Activated CD8-positive, alpha-beta memory T cell treated with anti-CD3 and anti-CD28 coated beads, Interleukin-2, amount 50 U/mL, for 1 hour (primary cell): ENCODE measurements around the gene BECN2.

ENCODE experiments used
- DNase-seq: peaks from one replicate; pipeline ENCODE4 v3.0.0-alpha.2; 2020; ENCODE audit errors: extremely low read depth

BECN2 gene, protein sequence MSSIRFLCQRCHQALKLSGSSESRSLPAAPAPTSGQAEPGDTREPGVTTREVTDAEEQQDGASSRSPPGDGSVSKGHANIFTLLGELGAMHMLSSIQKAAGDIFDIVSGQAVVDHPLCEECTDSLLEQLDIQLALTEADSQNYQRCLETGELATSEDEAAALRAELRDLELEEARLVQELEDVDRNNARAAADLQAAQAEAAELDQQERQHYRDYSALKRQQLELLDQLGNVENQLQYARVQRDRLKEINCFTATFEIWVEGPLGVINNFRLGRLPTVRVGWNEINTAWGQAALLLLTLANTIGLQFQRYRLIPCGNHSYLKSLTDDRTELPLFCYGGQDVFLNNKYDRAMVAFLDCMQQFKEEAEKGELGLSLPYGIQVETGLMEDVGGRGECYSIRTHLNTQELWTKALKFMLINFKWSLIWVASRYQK

DNA sequence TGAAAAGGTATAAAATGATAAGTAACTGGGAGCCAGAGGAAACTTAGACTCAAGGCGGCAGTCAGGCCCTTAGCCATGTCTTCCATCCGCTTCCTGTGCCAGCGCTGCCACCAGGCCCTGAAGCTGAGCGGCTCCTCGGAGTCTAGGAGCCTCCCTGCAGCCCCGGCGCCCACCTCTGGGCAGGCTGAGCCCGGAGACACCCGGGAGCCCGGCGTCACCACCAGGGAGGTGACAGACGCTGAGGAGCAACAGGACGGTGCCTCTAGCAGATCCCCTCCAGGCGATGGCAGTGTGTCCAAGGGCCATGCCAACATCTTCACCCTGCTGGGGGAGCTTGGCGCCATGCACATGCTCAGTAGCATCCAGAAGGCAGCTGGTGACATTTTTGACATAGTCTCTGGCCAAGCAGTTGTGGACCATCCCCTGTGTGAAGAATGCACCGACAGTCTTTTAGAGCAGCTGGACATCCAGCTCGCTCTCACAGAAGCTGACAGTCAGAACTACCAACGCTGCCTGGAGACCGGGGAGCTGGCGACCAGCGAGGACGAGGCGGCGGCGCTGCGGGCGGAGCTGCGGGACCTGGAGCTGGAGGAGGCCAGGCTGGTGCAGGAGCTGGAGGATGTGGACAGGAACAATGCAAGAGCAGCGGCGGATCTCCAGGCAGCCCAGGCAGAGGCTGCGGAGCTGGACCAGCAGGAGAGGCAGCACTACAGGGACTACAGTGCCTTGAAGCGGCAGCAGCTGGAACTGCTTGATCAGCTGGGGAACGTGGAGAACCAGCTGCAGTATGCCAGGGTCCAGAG, at the start of gene BECN2:
Gene BECN2, plus strand, starts transcription at position 76 of the 803 bp plus-strand sequence. Its CDS starts 0 bp downstream, at position 76.
- DNase-seq: no peak

DNA sequence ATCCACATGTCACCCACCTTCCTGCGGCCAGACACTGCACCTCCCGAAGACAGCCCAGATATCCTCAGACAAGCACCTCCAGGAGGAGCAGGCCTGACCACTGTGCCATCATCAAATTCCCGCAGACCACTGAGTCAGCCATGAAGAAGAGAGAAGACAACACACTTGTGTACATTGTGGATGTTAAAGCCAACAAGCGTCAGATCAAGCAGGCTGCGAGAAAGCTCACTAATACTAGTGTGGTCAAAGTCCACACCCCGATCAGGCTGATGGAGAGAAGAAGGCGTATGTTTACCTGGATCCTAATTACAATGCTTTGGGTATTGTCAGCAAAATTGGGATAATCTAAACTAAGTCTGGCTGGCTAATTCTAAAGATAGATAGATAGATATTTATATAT, 41.4 kb upstream of the BECN2 start:
- DNase-seq: no peak

DNA sequence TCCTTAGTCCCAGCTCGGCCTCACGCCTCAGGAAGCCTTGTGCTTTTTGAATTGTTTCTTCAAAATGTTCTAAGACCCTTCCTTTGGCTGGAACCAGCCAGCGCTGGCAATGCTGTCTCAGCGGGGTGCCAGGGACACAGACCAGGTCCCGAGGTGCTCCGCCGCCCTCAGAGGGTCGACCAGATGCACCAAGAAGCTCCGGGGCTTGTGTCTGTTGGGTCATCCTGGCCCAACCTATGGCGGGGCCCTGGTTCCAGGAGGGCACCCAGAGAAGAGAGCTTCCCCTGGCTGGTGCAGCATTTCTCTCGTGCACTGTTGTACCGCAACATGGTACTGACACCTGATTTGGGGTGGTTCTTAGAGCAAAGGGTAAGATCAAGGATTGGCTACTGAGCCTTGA, 40.1 kb upstream of the BECN2 start:
- DNase-seq: no peak

DNA sequence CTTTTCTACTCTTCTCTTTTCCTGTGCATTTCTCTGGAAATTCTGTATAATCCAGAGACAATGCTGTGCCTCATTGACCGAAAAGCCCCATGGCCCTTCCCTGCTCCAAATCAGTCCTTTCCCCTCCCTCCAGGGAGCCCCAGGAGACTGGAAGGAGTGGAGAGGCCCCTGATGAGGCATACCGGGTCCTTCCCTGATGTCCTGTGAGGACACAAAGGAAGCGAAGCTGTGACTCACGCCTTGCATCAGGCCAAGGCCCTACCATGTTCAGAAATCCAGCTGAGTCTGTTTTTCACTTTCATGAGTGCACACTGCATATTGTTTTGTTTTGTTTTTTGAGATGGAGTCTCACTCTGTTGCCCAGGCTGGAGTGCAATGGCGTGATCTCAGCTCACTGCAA, 38.7 kb upstream of the BECN2 start:
- no peak for DNase-seq

DNA sequence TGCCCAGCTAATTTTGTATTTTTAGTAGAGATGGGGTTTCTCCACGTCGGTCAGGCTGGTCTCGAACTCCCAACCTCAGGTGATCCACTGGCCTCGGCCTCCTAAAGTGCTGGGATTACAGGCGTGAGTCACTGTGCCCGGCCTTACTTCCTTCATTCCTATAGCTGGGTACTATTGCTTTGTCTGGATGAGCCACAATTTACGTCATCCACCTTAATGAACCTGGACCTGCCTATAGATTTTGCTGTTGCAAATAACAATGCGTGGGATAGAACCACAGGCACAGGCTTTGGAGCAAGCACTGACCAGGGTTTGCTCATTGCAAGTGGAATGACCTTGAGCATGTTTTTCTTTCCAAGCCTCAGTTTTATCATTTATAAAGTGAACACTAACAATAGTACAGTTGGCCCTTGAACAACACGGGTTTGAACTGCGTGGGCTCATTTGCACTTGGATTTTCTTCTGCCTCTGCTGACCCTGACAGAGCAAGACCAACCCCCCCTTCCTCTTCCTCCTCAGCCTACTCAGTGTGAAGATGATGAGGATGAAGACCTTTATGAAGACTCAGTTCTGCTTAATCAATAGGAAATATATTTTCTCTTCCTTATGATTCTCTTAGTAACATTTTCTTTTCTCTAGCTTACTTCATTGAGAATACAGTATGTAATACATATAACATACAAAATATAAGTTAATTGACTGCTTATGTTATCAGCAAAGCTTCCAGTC, 33.3 kb upstream of the BECN2 start:
- DNase-seq: no peak

DNA sequence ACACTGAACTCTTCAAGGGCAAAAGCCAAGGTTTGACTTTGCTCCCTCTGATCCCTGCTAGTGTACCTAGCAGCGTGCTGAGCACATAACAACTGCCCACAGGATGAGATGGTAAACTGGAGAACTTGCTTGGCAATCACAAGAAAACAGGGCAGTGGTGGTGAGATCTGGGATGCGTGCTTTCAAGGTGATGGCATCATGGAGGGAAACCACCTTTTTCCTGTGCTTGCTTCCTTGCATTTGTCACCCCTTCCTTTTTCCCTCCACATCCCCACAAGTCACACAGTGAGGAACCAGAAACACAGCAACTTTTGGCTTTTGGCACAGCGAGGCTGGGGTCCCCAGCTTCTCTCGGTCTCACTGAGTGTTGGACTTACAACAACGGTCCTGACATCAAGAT, 31.4 kb upstream of the BECN2 start:
- no peak for DNase-seq

DNA sequence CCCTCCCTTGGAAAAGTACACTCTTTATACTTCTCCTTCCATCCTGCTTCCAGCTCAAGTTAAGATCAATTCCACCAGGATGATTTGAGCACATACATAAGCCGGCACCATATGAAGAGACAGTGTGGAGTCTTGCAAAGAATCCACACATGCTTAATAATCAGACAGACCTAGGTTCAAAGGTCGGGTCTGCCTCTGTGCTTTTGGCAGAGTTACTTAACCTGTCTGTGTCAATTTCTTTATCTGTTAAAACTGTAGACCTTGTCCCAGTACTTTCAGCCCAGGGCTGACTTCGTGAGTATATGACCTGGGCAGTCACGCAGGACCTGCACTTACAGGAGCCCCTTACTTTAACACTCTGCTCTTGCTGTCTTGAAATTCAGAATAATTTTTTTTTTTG, 30.2 kb upstream of the BECN2 start:
- no peak for DNase-seq

DNA sequence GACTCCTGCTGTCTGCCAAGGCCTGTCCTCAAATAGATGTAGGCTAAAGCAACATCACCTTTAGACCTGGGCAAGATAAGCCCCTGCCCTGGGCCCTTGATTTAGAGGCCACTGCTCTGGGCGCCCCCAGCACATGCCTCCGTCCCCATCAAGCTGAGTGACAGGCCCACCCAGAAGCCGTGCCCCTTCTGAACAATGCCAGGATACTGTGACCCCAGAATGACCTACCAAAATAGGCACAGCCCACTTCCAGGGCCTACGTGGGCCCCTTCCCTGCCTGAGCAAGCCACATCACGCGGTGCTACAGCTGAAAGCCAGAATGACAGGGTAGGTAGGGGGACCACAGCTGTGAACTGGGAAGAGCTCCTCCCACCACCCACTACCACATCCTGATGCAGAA, 24.7 kb upstream of the BECN2 start:
- no peak for DNase-seq

DNA sequence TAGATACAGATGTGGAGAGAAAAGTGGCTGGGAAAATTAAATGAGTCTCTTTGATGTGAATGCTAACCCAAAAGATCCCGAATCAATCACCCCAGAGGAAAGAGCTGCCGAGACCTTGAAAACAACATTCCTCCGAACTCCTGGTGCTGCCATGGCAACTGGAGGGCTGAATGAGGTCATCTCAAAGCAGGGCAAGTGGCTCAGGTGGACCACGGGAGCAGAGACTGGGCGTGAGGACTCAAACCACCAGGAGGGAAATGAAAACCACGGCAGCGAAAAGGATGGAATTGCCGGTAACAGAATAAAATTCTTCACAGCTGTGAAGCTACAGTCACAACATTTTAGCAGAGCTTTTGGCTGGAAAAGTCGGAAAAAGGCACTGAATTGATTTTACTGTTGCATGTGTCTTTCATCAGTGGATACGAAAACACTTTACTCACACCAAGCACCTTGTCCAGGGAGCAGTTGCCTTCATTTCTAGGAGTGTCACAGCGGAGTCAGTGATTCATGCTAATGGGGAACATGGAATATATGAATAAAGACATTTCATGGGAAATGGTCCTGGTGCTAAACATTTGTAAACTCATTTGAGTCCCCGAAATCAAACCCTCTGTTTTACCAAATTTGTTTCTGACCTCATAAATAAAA, 23.2 kb upstream of the BECN2 start:
- DNase-seq: no peak

DNA sequence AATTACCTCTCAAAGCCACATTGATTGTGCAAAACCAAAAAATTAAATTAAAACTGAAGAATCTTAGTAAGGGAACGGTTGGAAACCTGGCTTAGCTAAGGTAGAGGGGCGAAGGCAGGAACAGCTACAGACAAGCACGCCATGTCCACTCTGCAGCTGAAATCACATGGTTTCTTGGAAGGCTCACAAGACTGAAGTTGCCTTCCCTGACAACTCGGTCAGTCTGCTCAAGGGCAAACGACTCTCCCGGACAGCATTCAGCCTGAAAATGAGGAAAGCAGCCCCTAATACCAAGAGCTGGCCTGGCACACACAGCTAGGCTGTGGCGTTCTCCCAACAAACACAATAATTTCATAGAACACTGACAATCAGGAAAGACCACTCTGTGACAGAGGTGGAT, 22.7 kb upstream of the BECN2 start:
- no peak for DNase-seq

DNA sequence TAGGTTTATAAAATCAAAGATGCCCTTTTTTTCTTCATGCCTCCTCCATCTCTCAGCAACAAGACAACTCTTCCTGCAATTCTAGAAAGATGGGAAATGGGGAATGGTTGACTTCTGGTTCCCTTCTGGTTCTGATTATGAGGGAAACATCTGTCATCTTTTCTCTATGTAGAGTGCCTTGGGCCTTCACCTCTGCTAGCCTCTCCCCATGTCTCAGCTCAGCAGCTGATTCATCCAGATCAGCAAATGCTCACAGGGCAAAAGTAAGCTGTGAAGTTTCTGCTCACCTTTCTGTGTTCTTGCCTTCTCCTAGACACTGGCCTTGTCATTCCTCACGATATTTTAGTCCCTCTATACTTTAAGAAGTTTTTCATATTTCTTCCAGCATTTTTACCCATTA, 17.8 kb upstream of the BECN2 start:
- DNase-seq: no peak

DNA sequence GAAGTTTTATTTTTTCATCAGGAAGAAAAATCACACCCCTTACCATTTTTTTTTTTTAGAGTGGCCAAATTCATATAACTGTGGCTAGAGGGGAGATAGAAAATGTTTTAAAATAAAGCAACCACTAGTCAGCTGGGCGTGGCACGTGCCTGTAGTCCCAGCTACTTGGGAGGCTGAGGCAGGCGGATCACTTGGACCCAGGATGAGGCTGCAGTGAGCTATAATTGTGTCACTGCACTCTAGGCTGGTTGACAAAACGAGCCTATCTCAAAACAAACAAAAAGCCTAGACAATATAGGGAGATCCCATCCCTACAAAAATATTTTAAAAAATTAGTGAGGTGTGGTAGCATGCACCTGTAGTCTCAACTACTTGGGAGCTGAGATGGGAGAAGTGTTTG, 14.8 kb upstream of the BECN2 start:
- no peak for DNase-seq

DNA sequence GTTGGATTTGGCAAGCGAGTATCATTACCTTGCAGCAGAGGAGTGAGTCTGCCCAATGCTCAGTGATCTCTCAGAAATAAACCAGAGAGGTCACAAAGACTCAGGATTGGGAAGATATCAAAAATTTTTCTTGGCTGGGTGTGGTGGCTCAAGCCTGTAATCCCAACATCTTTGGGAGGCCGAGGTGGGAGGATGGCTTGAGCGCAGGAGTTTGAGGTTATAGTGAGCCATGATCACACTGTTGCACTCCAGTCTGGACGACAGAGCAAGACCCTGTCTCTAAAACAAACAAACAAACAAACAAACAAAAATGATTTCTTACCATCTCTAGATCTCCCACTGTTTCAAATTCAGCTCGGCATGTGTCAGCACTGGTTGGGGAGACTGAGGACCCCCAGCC, 13.3 kb upstream of the BECN2 start:
- DNase-seq: no peak

DNA sequence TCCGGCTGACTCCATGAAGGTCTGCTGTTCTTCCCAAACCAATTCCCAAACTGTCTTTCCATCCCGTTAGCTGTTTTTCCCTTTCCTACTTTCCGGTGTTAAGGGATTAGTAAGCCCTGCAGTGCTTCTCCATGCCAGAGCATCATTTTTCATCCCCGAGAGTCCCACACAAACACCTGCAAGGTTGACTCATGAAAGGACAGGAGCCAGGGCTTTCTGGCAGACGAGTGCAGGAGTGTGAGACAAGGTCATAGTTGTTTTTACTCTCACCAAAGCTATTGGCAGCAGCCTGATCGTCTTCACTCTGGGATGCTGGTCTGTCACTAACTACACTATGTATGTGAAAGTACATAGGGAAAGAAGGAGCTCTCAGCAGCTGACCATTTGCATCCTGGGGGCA, 10.2 kb upstream of the BECN2 start:
- no peak for DNase-seq

DNA sequence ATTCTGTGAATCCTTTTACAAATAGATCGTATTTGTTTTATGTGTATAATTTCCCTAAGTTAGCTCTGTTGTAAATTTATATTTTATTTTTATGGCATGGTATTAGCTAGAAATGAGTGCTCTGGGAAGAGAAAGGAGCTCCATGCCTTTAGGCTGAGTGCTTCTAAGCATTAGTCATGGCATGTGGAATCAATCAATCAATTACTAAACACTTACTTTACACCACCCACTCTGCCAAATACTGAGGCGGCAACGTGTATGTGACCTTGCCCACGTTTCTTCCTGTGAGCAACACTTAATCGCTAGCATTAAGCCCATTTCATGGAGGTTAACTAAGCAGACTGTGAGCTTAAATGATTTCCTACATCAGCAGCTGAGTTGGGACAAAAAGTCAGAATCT, 7.2 kb upstream of the BECN2 start:
- DNase-seq: no peak

DNA sequence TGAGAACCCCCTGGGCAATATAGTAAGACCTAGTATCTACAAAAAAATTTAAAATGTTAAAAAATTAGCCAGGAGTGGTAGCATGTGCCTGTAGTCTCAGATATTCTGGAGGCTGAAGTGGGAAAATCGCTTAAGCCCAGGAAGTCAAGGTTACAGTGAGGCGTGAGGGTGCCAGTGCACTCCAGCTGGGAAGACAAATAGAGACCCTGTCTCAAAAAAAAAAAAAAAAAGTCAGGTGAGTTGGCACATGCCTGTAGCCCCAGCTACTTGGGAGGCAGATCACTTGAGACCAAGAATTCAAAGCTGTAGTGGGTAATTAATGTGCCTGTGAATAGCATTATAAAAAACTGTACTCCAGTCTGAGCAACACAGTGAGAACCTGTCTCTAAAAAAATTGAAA, 4.6 kb downstream of the BECN2 start:
- no peak for DNase-seq

DNA sequence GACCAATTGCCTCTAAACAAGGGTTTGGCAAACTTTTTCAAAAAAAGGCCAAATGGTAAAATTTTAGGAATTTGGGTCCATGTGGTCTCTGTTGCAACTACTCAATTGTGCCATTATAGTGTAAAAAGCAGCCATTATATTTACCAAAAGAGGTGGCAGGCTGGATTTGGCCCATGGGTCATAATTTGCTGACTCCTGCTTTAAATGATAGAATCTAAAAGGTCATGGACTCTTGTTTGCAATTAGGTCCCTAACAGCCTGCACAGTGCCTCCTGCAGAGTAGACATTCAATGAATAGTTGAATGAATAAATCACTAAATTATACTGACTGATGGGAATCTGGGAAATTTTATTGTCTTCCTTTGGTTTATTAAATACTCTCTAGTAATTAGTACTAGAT, 6.2 kb downstream of the BECN2 start:
- DNase-seq: no peak

DNA sequence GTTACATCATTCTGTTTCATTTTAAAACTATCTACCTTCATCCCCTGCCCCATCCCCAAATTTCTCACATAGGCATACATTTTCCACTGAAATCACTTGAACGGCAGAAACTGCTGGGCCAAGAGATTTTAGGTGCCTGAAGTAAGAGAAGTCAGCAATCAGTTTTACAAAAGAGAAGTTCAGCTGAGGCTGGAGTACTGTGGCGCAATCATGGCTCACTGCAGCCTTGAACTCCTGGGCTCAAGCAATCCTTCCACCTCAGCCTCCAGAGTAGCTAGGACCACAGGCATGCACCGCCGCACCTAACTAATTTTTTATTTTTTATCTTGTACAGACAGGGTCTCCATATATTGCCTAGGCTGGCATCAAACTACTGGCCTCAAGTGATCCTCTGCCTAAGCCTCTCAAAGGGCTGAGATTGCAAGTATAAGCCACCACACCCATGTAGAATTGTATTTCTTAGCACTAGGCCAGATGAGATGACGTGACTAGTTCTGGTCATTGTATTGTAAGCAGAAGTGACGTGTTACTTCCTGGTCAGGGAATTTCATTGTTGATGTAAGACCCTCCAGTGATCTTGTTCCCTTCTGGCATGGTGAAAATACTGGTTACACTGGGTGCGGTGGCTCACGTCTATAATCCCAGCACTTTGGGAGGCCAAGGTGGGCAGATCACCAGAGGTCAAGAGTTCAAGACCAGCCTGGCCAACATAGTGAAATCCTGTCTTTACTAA, 7.1 kb downstream of the BECN2 start:
- no peak for DNase-seq

DNA sequence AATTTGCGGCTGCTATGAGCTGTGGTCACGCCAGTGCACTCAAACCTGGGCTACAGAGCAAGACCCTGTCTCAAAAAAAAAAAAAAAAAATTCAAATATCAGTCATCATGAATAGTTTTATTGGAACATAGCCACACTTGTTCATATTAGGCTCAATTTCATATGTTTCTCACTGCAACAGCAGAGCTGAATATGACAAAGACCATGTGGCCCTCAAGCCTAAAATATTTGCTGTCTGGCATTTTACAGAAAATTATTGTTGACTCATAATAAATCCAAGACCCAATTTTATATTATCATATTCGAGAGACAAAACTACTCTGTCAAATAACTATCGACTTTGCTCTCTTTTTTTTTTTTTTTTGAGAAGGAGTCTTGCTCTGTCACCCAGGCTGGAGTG, 11.0 kb downstream of the BECN2 start:
- DNase-seq: no peak

DNA sequence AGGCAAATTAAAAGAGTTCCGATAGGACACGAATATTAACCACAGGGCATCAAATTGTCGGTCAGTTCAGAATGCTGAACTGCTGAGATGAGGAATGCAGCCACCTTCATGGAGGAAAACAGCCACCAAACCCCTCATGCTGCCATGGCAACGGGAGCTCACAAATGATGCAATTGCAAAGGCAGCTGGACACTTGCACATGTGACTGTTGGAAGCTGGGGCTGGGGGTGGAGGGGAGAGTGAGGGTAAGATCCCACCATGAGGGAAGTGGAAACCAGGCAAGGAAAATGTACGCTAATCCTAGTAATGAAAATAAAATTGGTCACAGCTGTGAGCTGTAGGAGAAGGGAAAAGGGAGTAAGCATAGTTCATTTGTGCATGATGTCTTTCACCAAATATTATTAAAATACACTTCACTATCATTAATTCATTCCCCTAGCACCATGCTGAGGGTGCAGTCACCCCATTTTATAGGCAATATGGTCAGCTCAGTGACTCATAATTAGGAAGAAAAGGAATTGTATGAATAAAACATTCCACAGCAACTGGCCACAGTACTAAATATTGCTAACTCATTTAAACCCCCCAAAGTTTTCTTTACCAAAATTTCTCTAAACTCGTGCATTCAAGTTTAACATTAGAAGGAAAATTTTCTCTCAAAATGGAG, 15.3 kb downstream of the BECN2 start:
- DNase-seq: no peak

DNA sequence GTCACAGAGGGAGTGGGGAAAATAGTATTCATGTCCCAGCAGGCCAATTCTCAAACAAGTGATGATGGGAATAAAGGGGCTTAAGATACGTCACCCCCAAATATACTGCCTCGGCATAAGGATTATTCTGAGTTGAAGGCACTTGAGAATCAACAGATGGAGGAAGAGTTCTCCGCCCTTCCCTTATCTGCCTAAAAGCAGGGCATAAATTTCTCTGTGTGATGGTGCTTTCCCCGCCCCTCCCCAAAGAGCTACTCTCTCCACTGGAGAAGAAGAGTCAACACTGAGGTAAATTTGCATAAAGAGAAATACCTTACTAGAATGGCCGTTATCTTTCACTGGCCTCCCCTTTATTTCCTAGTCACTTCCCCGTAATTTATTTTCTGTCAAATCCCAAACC, 18.7 kb downstream of the BECN2 start:
- DNase-seq: no peak
